GM13976 (cell line): Measurements from ENCODE around the gene SLC25A23.
"Not testable (repeated sequence)": the region's sequence is repeated elsewhere in the genome, so short reads cannot be mapped to it uniquely, and the experiment has no call there.

ENCODE experiments used
- DNase-seq: peaks from one replicate; pipeline ENCODE4 v3.0.0; 2012; ENCODE audit warnings: low spot score
- in situ Hi-C: fragments of 300-500 bp; cut with MboI; formaldehyde crosslinking; loops from one replicate; pipeline ENCODE4 v1.12.0; 2022; ENCODE audit warnings: low sequenced_read_pairs, mixed read lengths, inconsistent platforms; ENCODE audit not compliant: unreplicated experiment
- TF ChIP-seq, protein P1 (sequence below): IDR thresholded peaks from 2 replicates; pipeline ENCODE4 v1.5.1; 2012; ENCODE audit warnings: borderline replicate concordance, mild to moderate bottlenecking; ENCODE audit not compliant: insufficient read depth; ENCODE audit errors: extremely low read depth, missing control alignments, control extremely low read depth

Gene SLC25A23

DNA sequence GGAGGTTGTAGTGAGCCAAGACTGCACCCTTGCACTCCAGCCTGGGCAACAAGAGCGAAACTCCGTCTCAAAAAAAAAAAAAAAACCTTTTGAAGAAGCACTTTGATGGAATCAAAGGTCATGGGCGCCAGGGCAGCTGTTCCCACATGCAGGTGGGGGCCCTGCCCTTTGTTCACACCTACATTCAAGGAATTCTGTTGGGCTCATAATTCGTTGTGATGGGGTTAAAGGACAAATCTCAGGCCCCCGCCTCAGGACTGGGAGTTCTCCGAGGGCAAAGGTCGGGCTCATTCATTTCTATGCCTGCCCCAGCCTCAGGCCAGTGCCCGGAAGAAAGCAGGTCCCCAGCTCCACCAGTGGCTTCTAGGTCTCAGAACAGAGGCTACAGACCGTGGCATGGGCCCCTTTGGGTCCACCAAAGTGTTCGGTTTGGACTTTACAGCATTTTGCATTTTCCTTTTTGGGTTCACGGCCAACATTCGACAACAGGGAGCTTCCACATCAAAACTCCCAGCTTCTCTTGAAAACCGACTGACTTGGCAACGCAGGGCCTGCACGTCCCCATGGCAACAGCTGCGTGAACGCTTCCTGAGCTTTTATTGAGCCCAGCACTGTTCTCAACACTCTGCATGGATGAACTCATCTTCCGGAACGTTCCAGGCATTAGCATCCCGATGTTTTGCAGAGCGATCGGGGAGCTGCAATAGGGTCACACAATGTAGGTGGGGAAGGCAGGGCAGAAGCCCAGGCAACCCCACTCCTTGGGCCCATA, 56.6 kb downstream of the SLC25A23 start:
- in situ Hi-C loops: no loop called here
- DNase-seq: no peak
- TF ChIP-seq, protein P1, sequence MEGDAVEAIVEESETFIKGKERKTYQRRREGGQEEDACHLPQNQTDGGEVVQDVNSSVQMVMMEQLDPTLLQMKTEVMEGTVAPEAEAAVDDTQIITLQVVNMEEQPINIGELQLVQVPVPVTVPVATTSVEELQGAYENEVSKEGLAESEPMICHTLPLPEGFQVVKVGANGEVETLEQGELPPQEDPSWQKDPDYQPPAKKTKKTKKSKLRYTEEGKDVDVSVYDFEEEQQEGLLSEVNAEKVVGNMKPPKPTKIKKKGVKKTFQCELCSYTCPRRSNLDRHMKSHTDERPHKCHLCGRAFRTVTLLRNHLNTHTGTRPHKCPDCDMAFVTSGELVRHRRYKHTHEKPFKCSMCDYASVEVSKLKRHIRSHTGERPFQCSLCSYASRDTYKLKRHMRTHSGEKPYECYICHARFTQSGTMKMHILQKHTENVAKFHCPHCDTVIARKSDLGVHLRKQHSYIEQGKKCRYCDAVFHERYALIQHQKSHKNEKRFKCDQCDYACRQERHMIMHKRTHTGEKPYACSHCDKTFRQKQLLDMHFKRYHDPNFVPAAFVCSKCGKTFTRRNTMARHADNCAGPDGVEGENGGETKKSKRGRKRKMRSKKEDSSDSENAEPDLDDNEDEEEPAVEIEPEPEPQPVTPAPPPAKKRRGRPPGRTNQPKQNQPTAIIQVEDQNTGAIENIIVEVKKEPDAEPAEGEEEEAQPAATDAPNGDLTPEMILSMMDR: no peak

DNA sequence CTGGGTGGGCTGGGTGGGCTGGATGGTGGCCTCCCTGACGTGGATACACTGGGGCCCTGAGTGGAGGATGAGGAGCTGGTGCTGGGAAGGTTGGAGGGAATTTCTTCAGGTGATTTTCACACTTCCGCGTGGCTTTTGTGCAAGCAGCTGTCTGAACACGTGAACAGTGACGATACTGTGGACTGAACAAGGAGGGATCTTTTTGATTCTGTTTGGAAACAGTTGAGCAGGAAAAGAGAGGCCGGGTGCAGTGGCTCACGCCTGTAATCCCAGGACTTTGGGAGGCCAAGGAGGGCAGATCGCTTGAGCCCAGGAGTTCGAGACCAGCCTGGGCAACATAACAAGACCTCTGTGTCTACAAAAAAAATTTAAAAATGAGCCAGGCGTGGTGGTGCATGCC, 57.5 kb downstream of the SLC25A23 start:
- in situ Hi-C loops: no loop called here
- TF ChIP-seq, protein P1: no peak
- no peak for DNase-seq

- DNase-seq, in situ Hi-C loops: not testable (repeated sequence)
These were observed 59.3 kb downstream of the SLC25A23 start for GRCh38 chr19:6400062-6400944.

DNA sequence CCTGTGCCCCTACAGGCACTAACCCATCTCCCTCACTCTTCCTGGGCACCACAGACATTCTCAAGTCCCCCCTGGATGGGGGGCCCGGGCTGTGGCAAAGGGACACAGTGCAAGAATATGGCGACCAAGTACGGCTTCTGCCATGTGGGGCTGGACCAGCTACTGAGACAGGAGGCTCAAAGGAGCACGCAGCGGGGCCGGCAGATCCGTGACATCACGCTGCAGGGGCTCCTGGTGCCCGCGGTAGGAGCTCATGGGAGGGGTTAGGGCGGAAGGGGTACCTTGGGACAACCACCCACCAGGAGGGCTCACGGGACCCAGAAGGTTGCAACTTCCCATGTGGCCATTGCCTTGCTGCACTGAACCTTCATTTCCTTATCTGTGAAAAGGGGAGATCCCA, 63.3 kb downstream of the SLC25A23 start:
- in situ Hi-C loops: no loop called here
- TF ChIP-seq, protein P1: no peak
- no peak for DNase-seq

GRCh38 chr19:6394831-6395230, 64.8 kb downstream of the SLC25A23 start:
- in situ Hi-C loops: no loop called here
- DNase-seq: no peak
- TF ChIP-seq, protein P1: no peak

DNA sequence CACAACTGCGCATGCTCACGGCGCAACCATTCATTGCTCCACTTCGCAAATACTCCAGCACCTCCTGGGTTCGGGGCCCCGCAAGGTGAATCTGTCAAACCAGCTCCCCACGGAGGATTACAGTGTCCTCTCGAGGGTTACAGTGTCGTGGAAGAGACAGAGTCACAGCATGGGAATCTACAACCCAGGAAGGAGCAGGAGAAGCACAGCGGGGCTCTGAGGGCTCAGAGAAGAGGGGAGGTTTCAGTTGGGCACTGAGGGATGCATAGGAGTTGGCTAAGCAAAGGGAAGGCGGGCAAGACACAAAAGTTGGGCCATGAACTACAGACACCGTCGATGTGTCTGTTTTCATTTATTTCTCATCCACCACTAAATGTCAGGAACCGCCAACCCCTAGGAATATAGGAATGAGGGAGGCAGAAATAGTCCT, 65.6 kb downstream of the SLC25A23 start:
- in situ Hi-C loops: no loop called here
- TF ChIP-seq, protein P1: no peak
- DNase-seq: no peak

DNA sequence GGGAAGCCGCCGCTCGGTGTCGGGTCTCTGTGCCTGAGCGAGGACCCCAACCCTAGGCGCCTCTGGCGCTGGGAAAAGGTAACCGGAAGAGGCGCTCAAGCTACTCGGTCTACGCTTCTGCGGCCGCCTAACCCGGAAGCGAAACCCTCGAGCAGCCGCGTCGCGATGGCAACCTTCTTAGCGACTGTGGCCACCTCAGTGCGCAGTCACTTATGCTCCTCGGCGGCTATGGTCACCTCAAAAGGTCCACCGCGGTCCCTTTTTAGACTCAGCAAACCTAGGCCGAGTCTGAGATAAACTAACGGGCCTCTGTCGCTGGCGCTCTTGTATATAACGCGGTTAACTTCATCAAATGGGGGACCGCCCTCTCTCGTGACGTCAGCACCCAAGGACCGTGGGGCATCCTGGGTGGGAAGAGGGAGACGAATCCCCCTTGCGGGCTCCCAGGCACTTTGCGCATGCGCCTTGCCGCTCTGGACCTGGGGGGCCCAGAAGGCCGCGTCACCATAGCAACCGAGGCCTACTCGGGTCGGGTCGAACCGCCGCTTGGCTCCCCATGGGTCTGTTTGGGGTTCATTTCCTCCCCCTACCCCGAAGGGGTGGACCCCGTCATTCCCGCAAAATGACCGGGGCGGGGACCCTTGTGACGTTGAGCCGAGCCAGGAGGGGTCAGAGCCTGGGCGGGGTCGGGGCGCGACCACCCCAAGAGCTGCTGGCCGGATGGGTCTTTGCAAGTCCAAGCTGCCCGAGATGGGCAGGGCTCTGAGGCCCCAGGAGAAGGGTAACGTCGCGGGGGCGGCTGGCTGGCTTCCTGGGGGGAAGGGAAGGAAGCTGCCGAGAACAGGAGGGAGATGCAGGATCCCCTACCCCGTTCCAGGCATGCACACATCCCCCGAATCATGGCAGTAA, 66.3 kb downstream of the SLC25A23 start, which contains the start of gene GTF2F1:
Gene GTF2F1, minus strand, starts transcription at position 91 of the 909 bp plus-strand sequence. CDS start 169 bp downstream, outside the sequence.
- TF ChIP-seq, protein P1: peak; percentile 27
- peak; percentile 98 for DNase-seq
- in situ Hi-C loops: no loop called here
